ENCODE results near the gene SAMD11.
A peak's percentile ranks its signal among the peaks of the same experiment; 100 is the strongest.

Gene SAMD11

DNA sequence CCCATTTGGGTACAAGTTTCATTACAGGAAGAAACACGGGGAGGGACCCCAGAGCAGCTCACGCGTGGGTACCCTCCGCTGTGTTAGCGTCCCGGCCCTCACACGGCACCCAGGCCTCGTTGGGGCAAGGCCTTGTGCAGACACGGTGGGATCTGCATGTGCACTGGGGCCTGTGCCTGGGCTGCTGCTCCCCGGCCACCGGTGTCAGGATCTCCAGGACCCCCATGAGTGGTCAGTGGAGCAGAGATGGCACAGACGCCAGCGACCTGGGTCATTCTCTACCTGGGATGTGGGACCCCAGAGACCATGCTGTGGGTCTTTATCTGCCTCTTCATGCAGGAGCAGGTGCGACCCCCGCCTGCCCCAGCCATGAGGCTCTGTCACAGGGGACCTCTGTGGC, 5.4 kb upstream of the SAMD11 start:
- DNase-seq (ENCODE audit: low spot score), result no peak

DNA sequence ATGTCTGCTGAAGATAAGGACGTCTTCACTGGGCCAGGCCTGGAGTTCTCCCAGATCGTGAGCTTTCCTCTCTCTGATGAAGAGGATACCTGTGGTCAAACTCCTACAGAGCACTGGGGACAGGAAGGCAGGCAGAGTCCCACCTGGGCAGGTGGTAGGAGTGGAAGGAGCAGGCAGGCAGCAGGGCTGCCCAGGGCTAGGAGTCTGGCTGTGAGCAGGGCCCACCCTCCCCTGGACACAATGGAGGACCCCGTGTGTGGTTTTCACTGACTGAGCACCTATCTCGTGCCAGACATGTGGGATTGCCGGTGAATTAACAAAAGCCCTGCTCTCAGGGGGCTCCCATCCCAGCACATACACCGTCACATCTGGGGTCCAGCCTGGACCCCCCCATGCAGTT, 4.9 kb upstream of the SAMD11 start:
- DNase-seq (ENCODE audit: low spot score), result no peak

DNA sequence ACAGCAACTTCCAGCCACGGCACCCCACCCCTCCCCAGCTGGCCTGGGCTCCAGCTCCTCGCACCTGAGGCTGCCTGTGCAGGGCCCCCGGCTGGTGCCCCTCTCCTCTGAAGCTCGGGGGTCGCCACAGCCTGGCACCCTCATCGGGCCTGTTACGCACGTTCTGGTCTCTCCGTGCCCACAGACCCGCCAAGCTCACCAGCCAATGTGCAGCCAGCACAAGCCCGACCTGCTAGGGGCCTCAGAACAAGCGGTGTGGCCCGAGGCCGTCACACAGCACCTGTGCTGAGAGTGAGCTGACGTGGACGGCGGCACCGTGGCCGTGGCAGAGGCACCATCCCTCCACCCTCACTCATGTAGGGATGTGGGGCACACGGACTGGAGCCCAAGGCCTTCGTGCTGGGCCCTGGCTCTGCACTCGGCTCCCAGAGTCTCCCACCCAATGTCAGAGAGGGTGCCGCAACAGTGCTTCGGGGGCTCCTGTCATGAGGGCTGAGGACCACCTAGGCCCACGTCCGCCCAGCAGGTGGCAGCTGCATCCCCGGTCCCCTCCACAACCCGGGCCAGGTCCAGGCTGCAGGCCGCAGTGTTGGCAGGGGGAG, 4.4 kb upstream of the SAMD11 start:
- DNase-seq (ENCODE audit: low spot score), result no peak

DNA sequence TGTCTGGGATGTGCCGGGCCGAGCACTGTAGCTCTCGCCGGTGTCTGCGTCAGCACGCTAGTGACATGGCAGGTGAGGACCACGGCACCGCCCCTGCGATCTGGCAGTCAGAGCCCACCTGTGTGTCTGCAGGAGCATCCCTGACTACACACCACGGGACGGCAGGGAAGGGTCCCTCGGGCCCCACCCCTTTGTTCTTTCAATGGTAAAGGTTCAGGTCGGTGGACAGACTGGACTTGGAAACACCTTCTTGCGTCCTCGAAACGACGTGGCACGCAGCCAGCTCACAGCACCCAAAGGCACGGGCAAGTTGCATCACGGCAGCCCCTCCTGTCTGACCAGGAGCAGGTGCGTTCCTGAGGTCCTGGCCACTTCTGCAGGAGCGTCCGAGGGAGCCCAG, 3.7 kb upstream of the SAMD11 start:
- DNase-seq (ENCODE audit: low spot score), result no peak

DNA sequence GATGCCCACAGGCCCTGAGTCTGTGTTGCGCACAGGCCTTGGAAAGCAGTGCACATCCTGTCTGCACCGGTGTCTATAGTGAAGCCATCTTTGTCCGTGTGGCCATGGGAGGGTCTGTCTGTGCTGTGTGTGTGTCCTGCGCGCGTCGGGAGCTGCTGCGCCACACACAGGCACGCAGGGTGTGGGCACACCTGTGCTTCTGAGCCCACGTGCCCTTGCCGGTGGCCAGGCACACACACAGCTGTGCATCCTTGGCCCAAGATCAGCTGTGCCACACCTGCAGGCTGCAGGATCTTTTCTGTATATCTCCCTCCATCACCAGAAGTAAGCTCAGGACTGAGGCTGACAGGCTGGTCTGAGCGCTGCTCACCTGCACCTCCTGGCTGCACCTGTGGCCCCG, 3.2 kb upstream of the SAMD11 start:
- no peak for DNase-seq (ENCODE audit: low spot score)

DNA sequence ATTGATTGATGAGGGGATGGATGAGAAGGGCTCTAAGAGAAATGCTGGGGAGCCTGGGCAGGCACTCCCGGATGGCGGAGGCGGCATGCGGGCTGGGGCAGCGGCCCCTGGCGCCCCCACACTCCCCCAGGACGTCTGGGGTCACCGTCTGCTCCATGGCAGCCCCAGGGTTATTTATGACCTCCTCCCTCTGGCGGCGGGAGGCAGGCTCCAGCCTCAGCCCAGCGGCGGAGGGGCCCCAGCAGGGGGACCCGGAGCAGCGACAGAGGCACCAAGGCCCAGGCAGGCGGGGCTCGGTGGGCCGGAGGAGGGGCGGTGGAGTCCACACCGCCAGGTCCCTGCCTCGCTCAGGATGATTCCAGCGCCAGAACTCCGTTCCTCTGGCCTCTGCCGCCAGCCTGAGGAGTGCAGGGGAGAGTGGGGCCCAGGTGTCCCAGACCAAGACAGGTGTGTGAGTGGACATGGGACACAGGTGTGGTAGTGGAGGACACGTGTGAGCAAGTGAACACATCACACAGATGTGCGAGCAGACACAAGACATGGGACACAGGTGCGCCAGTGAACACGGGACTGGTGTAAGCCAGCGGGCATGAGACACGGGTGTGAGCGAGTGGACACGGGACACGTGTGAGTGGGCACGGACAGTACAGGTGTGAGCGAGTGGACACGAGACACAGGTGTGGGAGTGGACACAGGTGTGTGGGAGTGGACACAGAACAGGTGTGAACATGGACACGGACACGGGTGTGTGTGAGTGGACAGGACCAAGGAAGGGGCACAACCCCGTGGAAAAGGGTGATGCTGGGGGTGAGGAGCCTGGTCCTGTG, 2.5 kb upstream of the SAMD11 start:
- peak; percentile 90 for DNase-seq (ENCODE audit: low spot score)

DNA sequence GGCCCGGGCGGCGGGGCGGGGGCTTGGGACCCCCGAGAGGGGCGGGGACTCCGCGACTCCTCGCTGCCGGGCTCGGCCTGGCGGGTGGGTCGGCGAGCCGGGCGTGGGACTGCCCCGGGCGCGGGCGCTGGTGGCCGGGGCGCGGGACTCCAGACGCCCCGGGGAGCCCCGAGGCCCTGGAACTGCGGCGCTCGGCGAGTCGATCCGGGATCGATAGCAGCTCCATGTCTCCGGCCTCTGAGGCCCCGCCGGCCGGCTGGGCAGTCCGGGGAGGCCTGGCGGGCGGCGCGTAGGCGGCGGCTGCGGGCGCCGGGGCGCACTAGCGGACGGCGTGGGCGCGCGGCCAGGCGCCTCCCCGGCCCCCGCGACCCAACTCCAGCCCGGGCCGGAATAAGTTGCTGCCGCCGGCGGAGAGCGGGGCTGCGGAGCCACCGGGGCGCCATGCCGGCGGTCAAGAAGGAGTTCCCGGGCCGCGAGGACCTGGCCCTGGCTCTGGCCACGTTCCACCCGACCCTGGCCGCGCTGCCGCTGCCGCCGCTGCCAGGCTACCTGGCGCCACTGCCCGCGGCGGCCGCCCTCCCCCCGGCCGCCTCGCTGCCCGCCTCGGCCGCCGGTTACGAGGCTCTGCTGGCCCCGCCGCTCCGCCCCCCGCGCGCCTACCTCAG, 400 bp downstream of the SAMD11 start:
- DNase-seq (ENCODE audit: low spot score), result no peak

DNA sequence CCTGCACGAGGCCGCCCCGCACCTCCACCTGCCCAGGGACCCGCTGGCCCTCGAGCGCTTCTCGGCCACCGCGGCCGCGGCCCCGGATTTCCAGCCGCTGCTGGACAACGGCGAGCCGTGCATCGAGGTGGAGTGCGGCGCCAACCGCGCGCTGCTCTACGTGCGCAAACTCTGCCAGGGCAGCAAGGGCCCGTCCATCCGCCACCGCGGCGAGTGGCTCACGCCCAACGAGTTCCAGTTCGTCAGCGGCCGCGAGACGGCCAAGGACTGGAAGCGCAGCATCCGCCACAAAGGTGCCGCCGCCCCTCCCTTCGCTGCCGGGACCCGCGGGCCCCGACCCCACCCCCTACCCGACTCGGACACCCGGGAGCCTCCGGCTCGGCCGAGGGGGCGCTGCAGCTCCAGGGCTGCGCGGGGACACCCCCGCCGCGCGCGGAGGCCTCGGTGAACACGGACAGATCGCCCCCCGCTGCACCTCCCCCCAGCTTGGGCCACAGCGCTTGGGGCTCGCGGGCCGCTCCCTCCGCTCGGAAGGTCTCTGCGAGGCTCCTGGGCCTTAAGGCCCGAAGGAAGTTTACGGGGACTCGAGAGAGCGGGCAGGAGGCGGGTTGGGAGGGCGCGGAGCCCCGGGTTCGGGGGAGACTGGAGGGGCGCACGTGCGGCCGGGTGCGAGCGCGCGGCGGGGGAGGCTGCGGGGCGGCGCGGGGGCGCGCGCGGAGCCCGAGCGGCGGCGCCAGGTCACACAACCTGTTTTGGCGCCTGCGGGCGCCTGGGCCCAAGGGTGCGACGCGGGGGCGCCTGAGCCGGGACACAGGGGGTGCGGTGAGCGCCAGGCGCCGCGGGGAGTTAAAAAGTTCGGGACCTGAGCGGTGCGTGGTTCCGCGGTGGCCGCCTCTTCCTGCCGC, 1.2 kb downstream of the SAMD11 start:
- DNase-seq (ENCODE audit: low spot score), result peak; percentile 62

DNA sequence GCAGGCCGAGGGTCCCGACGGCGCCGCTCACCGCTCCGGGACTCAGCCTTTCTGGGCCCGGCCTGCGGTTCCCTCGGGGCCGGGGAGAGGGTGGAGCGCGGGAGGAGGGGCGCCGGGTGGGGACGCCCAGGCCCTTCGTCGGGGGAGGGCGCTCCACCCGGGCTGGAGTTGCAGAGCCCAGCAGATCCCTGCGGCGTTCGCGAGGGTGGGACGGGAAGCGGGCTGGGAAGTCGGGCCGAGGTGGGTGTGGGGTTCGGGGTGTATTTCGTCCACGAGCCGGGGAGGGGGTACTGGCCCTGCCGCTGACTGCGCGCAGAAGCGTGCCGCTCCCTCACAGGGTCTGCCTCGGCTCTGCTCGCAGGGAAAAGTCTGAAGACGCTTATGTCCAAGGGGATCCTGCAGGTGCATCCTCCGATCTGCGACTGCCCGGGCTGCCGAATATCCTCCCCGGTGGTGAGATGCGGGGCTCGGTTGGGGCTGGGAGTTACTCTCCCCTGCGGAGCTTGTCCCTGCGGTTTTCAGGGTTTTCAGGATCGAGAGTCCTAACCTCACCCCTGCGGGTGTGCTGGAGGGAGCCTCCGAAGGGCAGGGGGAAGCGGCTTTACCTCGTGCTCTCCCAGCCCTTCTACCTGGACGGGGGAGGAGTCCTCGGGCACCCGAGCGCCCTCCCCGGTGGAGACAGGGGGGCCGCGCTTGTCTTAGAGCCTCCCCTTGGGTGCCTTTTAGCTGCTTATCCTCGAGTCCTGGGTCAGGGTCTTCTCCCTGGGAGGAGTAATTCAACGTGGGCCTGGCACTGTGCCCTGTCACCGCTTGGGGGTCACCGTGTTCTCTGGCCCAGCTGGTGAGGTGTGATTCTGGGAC, 2.1 kb downstream of the SAMD11 start:
- peak; percentile 75 for DNase-seq (ENCODE audit: low spot score)

DNA sequence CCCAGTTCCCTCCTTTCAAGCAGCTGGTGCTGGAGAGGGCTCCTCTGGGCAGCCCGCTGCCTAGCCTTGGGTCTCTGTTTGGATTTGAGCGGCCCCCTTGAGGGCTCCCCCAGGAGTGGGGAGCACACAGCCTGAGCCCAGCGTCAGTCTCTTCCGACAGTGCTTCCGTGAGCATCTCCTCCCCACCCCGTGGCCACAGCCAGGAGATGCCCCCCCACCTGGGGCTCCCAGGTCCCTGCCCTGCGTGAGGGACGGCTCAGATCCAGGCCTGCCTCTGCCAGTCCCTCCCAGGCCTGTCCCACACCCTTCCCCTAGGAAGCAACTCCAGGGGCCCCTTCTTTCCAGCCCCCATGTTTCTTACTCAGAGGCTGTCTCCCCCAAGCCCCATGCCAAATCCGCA, 3.5 kb downstream of the SAMD11 start:
- DNase-seq (ENCODE audit: low spot score), result no peak

DNA sequence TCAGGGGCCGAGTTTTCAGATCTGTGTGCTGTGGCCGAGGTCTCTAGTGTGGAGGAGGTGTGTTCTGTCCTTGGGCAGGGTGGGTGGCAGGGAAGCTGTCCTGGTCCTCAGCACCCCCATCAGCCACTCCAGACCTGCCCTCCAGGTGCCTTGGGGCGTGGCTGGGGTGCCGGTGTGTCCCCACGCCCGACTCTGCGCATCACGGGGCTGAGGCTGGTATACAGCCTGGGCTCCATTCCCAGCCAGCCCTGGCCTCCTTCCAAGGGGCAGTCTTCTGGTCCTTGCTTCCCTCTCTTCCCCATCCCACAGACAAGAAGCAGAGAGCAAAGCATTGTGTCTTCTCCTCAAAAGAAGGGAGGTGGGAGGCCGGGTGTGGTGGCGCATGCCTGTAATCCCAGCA, 4.0 kb downstream of the SAMD11 start:
- no peak for DNase-seq (ENCODE audit: low spot score)

DNA sequence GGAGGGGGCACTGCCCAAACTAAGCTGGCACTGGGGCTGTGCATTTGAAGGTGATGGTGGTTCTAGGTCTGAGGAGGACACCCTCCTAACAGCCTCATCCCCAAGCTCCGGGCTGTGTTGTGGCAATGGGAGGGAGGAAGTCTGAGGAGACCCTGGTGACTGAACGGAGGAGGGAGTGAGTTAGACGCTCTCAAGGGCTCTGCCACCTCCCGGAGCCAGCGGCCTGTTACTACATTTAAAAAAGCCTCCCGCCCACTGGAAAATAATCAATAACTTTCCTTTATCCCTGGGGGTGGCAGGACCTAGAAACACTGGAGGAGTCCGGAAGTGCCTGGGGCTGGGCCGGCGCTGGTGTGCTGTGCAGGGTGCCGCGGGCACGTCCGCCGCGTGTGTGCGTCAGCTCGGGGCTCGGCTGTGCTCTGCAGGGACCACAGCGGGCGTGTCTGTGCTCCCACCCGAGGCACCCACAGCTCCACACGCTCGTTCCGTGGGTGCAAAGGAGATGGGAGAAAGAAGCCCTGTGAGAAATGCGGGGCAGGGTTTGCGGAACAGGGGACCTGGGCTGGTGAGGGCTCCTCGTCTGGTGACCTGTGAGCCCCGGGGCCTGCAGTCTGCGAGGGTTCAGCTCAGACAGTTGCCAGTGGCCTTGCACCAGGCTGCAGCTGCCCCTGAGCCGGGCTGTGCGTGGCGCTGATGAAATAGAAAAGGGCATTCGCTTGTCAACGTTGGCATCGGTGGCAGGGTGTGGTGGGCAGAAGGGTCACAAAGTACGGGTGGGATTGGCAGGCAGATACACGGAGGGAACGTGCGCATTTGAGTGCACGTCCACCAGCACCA, 5.3 kb downstream of the SAMD11 start:
- no peak for DNase-seq (ENCODE audit: low spot score)

DNA sequence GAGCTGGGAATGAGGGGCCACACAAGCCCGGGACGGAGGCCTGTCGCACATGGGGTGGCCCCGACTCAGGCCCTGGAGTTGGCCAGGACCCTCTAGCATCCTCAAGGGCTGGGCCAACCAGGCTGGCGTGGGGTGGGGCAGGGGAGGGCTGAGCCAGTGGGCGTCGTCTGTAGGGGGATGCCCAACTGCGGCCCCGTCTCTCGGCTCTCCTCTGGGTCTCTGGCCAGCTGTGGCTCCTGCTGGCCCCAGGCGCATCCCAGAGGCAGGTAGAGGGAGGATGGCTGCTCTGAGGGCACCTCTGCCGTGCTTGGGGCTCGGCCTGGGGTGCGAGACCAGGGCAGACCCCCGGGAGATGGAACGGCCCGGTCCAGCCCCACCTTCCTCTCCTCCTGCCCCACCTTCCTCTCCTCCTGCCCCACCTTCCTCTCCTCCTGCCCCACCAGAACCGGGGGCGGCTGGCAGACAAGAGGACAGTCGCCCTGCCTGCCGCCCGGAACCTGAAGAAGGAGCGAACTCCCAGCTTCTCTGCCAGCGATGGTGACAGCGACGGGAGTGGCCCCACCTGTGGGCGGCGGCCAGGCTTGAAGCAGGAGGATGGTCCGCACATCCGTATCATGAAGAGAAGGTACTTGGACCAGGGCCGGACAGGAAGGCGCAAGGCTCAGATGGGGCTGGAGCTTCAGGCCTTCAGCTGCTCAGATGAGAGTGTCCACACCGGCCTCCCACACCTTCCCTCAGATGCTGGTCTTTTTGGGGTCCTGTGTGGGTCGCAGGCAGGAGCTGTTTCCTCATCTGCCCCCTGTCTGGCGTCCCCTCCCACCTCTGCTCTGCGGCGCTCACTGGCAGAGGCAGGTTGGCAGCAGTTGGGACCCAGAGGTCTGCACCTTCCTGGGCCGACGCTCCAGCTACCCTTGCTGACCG, 6.2 kb downstream of the SAMD11 start:
- DNase-seq (ENCODE audit: low spot score), result no peak

DNA sequence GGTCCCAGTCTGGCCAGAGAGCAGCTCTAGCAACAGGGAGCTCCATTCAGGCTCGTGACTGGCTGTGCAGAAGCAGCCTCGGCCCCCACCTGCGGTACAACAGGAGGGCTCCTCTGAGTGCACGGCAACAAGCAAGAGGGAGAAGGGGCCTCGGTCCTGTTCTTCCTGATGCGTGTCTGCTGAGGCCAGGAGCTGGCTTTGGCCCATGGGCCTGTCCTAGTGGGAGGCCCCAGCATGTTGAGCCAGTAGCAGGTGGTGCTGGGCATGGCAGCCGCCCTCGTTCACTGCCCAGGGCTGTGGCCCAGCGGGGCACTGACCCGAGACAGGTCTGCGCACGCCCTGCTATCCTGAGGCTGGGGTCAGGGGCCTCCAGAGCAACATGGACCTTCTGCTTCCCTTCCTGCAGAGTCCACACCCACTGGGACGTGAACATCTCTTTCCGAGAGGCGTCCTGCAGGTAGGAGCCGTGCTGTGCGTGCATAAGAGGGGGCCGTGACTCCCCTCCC, 7.0 kb downstream of the SAMD11 start:
- DNase-seq (ENCODE audit: low spot score), result no peak

DNA sequence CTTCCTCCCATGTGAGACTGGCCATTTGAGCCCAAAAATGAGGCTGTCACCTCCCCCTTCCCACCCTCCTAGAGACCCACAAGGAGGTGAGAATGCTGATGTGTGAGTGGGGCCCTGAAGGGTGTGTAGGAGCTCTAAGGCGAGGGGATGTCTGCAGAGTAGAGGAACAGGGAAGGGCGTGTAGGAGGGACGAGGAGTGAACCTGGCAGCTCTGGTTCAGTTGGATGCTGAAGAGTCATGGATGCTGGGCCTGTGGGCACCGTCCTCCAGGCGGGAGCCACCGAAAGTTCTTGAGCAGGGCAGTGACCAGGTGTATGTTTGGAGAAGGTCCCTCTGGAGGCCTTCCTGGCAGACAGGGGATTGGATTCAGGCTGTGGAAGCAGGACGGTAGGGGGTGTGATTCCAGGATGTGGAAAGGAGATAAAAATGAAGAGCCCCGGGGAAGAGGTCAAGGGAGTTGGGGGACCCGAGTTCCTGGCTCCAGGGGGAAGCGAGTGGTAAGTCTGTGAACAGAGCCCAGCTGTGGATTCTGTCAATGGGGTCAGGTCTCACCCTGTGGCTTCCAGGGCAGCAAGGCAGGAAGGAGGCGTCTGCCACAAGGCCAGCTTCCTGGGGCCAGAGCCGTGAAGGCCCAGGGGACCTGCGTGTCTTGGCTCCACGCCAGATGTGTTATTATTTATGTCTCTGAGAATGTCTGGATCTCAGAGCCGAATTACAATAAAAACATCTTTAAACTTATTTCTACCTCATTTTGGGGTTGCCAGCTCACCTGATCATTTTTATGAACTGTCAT, 7.9 kb downstream of the SAMD11 start:
- no peak for DNase-seq (ENCODE audit: low spot score)

DNA sequence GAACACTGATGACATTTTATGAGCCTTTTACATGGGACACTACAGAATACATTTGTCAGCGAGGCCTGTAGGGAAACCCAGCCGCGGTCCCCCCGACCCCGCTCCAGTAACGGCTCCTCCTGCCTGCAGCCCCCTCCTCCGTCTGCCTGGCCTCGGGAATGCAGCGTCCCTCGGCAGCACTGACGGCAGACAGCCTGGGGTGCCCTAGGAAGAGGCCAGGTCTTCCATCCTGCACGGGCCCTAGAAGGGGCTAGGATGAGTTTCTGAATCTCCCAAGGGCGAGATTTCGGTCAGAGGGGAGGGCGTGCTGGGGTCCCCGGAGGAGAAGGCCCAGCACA, 8.4 kb downstream of the SAMD11 start:
- DNase-seq (ENCODE audit: low spot score), result no peak

DNA sequence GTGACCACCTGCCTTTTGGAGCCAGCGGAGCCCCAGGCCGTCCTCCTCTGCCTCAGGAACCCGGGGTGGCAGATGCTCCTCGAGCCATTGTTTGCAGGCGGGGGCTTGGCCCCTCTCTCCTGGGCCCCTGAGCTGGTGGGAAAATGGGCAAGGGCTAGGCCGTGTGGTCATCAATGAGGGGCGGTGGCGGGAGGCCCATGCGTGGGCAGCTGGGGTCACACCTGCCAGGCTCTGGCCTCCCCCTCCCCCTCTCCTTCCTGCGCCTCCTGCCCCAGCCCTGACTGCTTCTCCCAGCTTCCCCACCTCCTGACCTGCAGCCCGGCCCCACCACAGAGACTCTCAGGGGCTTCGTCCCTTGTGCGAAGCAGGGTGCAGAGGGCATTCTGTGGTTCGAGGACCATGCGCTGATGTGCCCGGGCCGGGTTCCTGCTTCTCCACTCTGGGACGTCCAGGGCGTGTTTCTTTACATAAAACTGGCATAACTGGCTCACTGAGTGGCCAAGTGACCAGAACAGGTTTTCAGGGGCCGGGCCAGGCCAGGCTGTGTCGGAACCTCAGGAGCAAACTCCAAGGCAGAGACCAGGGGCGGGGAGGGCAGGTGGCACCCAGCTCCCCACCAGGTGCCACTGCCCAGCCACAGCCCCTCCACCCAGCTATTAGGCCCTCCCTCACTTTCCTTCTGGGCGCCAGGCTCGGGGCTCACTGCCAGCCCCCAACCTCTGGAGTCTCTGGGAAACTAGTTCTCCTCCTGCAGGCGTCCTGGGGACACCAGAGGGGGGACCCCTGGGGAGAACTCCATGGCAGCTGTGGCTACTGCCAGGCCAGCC, 9.3 kb downstream of the SAMD11 start:
- DNase-seq (ENCODE audit: low spot score), result no peak

DNA sequence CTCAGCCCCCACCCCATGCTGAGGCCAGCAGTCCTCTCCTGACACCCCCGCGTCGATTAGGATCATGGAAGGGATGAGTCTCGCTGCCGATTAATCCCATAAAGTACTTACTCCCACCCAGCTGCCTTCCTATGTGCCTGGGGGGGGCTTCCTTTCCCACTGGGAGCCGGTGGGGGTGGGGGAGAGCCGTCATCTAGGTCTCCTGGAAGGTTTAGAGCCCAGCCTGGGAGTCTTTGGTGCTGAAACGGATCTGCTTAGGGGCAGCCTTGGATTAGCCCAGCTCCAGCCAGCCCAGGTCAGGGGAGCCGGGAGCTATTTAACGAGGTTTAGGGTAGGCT, 9.8 kb downstream of the SAMD11 start:
- DNase-seq (ENCODE audit: low spot score), result no peak

All from AG08396 (cell line).